Stimulated activated CD8-positive, alpha-beta memory T cell treated with anti-CD3 and anti-CD28 coated beads, Interleukin-7, amount 100 ng/mL, for 4 hours (primary cell): ENCODE measurements around the gene DCST1.

Experiments
- DNase-seq, 2 donors: peaks; one replicate each; pipeline ENCODE4 v3.0.0-alpha.2; 2020; ENCODE audit warnings: low read depth in 2 of 2

The DCST1 gene

GRCh38 chr1:155073377-155074242, 40.0 kb downstream of the DCST1 start:
- DNase-seq, result no peak

GRCh38 chr1:155075535-155075934, 41.9 kb downstream of the DCST1 start:
- no peak for DNase-seq

GRCh38 chr1:155076371-155076770, 42.7 kb downstream of the DCST1 start:
- DNase-seq, result no peak

- DNase-seq, result no peak
Measured at GRCh38 chr1:155077346-155077745, 43.7 kb downstream of the DCST1 start.

GRCh38 chr1:155077758-155078445, 44.3 kb downstream of the DCST1 start:
- DNase-seq, result no peak

GRCh38 chr1:155078469-155079209, 45.0 kb downstream of the DCST1 start, which contains the start of gene EFNA3:
Gene EFNA3 (plus strand): TSS chr1:155078837. CDS start chr1:155078942, 105 bp downstream.
- DNase-seq, result peak in 1 of 2 donors; percentile 54

- no peak for DNase-seq
Measured at GRCh38 chr1:155079210-155079486, 45.5 kb downstream of the DCST1 start.

- peak in 1 of 2 donors; percentile 8 for DNase-seq
Measured at GRCh38 chr1:155079487-155080311, 46.1 kb downstream of the DCST1 start.

- peak in 1 of 2 donors; percentile 17 for DNase-seq
Measured at GRCh38 chr1:155080312-155081228, 46.9 kb downstream of the DCST1 start.

GRCh38 chr1:155081472-155082300, 48.1 kb downstream of the DCST1 start:
- DNase-seq, result peak in 1 of 2 donors; percentile 23

GRCh38 chr1:155082301-155083051, 48.9 kb downstream of the DCST1 start:
- peak in 1 of 2 donors; percentile 29 for DNase-seq

- no peak for DNase-seq
Measured at GRCh38 chr1:155083052-155083541, 49.5 kb downstream of the DCST1 start.

GRCh38 chr1:155083865-155084721, 50.5 kb downstream of the DCST1 start:
- DNase-seq, result no peak

- peak; percentile 82 to 87 for DNase-seq
Measured at GRCh38 chr1:155084722-155085503, 51.3 kb downstream of the DCST1 start.

GRCh38 chr1:155085504-155086127, 52.0 kb downstream of the DCST1 start:
- peak; percentile 77 to 78 for DNase-seq

- peak; percentile 49 to 67 for DNase-seq
Measured at GRCh38 chr1:155086128-155086741, 52.6 kb downstream of the DCST1 start.
